ENCODE data around the gene MYOZ1. TPM values are rescaled to one million over a fixed set of nuclear protein-coding genes. Genes with fewer than 3 reads are reported as not detected.

Gene MYOZ1
- total RNA-seq, 1 donor from 2014 or later: 5.2 TPM

GRCh38 chr10:73614720-73615119 is 26.6 kb downstream of the MYOZ1 start:
- no peak overlapping the region for H3K27ac Mint-ChIP-seq (ENCODE audit: unreplicated experiment)
- no peak for TF ChIP-seq CTCF (IDR thresholded peaks at IDR 0.05)
- no peak overlapping the region for H3K4me3 Mint-ChIP-seq (ENCODE audit: unreplicated experiment)
- H3K4me1 Mint-ChIP-seq (ENCODE audit: low read depth): no peaks in the 10 kb centered on the region
- no peaks in the 10 kb centered on the region for H3K36me3 Mint-ChIP-seq (ENCODE audit: low read depth)
- no peaks in the 10 kb centered on the region for H3K27me3 Mint-ChIP-seq (ENCODE audit: low read depth)
- no peak for DNase-seq (ENCODE audit: low spot score)
- H3K9me3 Mint-ChIP-seq (ENCODE audit: low read depth): no peaks in the 10 kb centered on the region

- Mint-ChIP-seq H3K36me3 (ENCODE audit: low read depth) (peaks cover 1% of the 10 kb centered on the region), H3K27ac (ENCODE audit: unreplicated experiment) (no peak overlapping the region), H3K4me3 (ENCODE audit: unreplicated experiment) (no peak overlapping the region), H3K27me3 (ENCODE audit: low read depth) (no peaks in the 10 kb centered on the region), H3K9me3 (ENCODE audit: low read depth) (no peaks in the 10 kb centered on the region), H3K4me1 (ENCODE audit: low read depth) (no peaks in the 10 kb centered on the region)
- no peak for TF ChIP-seq CTCF (IDR thresholded peaks at IDR 0.05)
- no peak for DNase-seq (ENCODE audit: low spot score)
These were observed 32.2 kb downstream of the MYOZ1 start for GRCh38 chr10:73609116-73609515.

- H3K27me3 Mint-ChIP-seq (ENCODE audit: low read depth): no peaks in the 10 kb centered on the region
- no peak overlapping the region for H3K27ac Mint-ChIP-seq (ENCODE audit: unreplicated experiment)
- peaks cover 6% of the 10 kb centered on the region for H3K4me1 Mint-ChIP-seq (ENCODE audit: low read depth)
- H3K36me3 Mint-ChIP-seq (ENCODE audit: low read depth): peaks cover 1% of the 10 kb centered on the region
- no peaks in the 10 kb centered on the region for H3K9me3 Mint-ChIP-seq (ENCODE audit: low read depth)
- DNase-seq (ENCODE audit: low spot score): no peak
- no peak overlapping the region for H3K4me3 Mint-ChIP-seq (ENCODE audit: unreplicated experiment)
- no peak for TF ChIP-seq CTCF (IDR thresholded peaks at IDR 0.05)
These were observed 39.8 kb downstream of the MYOZ1 start for GRCh38 chr10:73601486-73601921.

- Mint-ChIP-seq H3K36me3 (ENCODE audit: low read depth) (no peaks in the 10 kb centered on the region), H3K4me1 (ENCODE audit: low read depth) (peaks cover 6% of the 10 kb centered on the region), H3K27ac (ENCODE audit: unreplicated experiment) (no peak overlapping the region), H3K27me3 (ENCODE audit: low read depth) (no peaks in the 10 kb centered on the region), H3K9me3 (ENCODE audit: low read depth) (no peaks in the 10 kb centered on the region), H3K4me3 (ENCODE audit: unreplicated experiment) (no peak overlapping the region)
- TF ChIP-seq CTCF (IDR thresholded peaks at IDR 0.05): no peak
- no peak for DNase-seq (ENCODE audit: low spot score)
These were observed 43.9 kb downstream of the MYOZ1 start for GRCh38 chr10:73597346-73597745.

- TF ChIP-seq CTCF (IDR thresholded peaks at IDR 0.05): no peak
- Mint-ChIP-seq H3K27me3 (ENCODE audit: low read depth) (no peaks in the 10 kb centered on the region), H3K27ac (ENCODE audit: unreplicated experiment) (no peak overlapping the region), H3K9me3 (ENCODE audit: low read depth) (no peaks in the 10 kb centered on the region), H3K36me3 (ENCODE audit: low read depth) (no peaks in the 10 kb centered on the region), H3K4me1 (ENCODE audit: low read depth) (peaks cover 12% of the 10 kb centered on the region), H3K4me3 (ENCODE audit: unreplicated experiment) (no peak overlapping the region)
- no peak for DNase-seq (ENCODE audit: low spot score)
These were observed 47.5 kb downstream of the MYOZ1 start for GRCh38 chr10:73593812-73594211.

All from chondrocyte (in vitro differentiated cells).